Spleen (tissue), 7 donors: Measurements from ENCODE around the gene CNPY4.

Experiments
- CTCF ChIP-seq, 11 experiments: fragments of 200-600 bp in 7 of 11; fragments of 450-650 bp in 4 of 11; sonication (generic) in 4 of 11; IDR thresholded peaks in 8 of 11; conservative IDR thresholded peaks in 3 of 11; 1 replicate in 7 of 11; 2 replicates in 4 of 11; pipeline versions ENCODE4 v1.4.0 to v1.8.0; 2016 to 2021; ENCODE audit warnings: antibody characterized with exemption in 11 of 11, inconsistent platforms in 4 of 11, mild to moderate bottlenecking in 1 of 11
- POLR2A ChIP-seq, 3 donors: fragments of 450-650 bp; IDR thresholded peaks; one replicate each; pipeline ENCODE4 v1.5.1; 2017; ENCODE audit warnings: antibody characterized with exemption in 3 of 3, mild to moderate bottlenecking in 1 of 3
- POLR2AphosphoS5 ChIP-seq, 3 donors: sonication (generic); formaldehyde crosslinking; IDR thresholded peaks; one replicate each; pipeline ENCODE4 v1.5.1; 2017; ENCODE audit warnings: antibody characterized with exemption in 3 of 3
- donor health status: DM: no; HTN: no; CAD: no; lungs with moderate emphysema.
- donor health status: DM: no; HTN: no; CAD: no.
- donor health status: DM: no; HTN: no; CAD: no.

GRCh38 chr7:100111156-100111555 lies 8.3 kb upstream of the CNPY4 start:
- TF ChIP-seq CTCF (IDR thresholded peaks at IDR 0.05 in 8 of 11, conservative IDR thresholded peaks at IDR 0.05 in 3 of 11): no peak
- TF ChIP-seq POLR2A (IDR thresholded peaks at IDR 0.05): no peak
- no peak for TF ChIP-seq POLR2AphosphoS5 (IDR thresholded peaks at IDR 0.05)
